Neuronal stem cell (in vitro differentiated cells): ENCODE data around the gene MTAP.

ENCODE experiments used
- DNase-seq: peaks from one replicate; pipeline ENCODE4 v3.0.0-alpha.2; 2013; ENCODE audit warnings: low spot score
- H2AFZ ChIP-seq: one replicate; pipeline ENCODE4 v1.6.1; 2013; ENCODE audit warnings: mild to moderate bottlenecking, low read length, inconsistent platforms
- H2AK5ac ChIP-seq: 2 replicates; pipeline ENCODE4 v1.6.1; 2013; ENCODE audit warnings: low read depth, mild to moderate bottlenecking, inconsistent platforms, low read length, moderate library complexity, mixed read lengths
- H2BK120ac ChIP-seq: 2 replicates; pipeline ENCODE4 v1.6.1; 2013; ENCODE audit warnings: low read depth, mild to moderate bottlenecking, inconsistent platforms, low read length, moderate library complexity, mixed read lengths
- H2BK12ac ChIP-seq: one replicate; pipeline ENCODE4 v1.6.1; 2013; ENCODE audit warnings: low read length, inconsistent platforms
- H2BK15ac ChIP-seq: 2 replicates; pipeline ENCODE4 v1.6.1; 2013; ENCODE audit warnings: mild to moderate bottlenecking, low read length, inconsistent platforms, mixed read lengths
- H2BK5ac ChIP-seq: one replicate; pipeline ENCODE4 v1.6.1; 2013; ENCODE audit warnings: inconsistent platforms, mild to moderate bottlenecking, low read length, moderate library complexity
- H3K14ac ChIP-seq: one replicate; pipeline ENCODE4 v1.6.1; 2013; ENCODE audit warnings: low read length, inconsistent platforms
- H3K18ac ChIP-seq: 2 replicates; pipeline ENCODE4 v1.6.1; 2013; ENCODE audit warnings: low read length, inconsistent platforms
- H3K23ac ChIP-seq: 2 replicates; pipeline ENCODE4 v1.6.1; 2013; ENCODE audit warnings: low read depth, mild to moderate bottlenecking, mixed read lengths, low read length, inconsistent platforms; ENCODE audit not compliant: poor library complexity
- H3K27ac ChIP-seq: replicated peaks from 3 replicates; pipeline ENCODE4 v1.5.1; 2013; ENCODE audit warnings: low read length, inconsistent platforms
- H3K27me3 ChIP-seq, 3 experiments: 2 replicates each; pipeline ENCODE4 v1.6.1; 2013; ENCODE audit warnings: low read length in 3 of 3, mild to moderate bottlenecking in 2 of 3, inconsistent platforms in 1 of 3, low read depth in 1 of 3, mixed read lengths in 1 of 3, moderate library complexity in 1 of 3; ENCODE audit not compliant: control insufficient read depth in 3 of 3, insufficient read depth in 3 of 3
- H3K36me3 ChIP-seq, 2 donors: replicated peaks in 1 of 2; 2 replicates each; pipeline ENCODE4 v1.6.1; 2013; ENCODE audit warnings: low read length in 2 of 2; ENCODE audit not compliant: control insufficient read depth in 2 of 2, insufficient read depth in 2 of 2
- H3K4ac ChIP-seq: 2 replicates; pipeline ENCODE4 v1.6.1; 2013; ENCODE audit warnings: inconsistent platforms, mild to moderate bottlenecking, low read length, moderate library complexity
- H3K4me1 ChIP-seq, 2 donors: 1 replicate in 1 of 2; 2 replicates in 1 of 2; pipeline ENCODE4 v1.6.1; 2013; ENCODE audit warnings: low read length in 2 of 2, low read depth in 1 of 2; ENCODE audit not compliant: control insufficient read depth in 2 of 2, insufficient read depth in 1 of 2
- H3K4me2 ChIP-seq: one replicate; pipeline ENCODE4 v1.6.1; 2013; ENCODE audit warnings: mild to moderate bottlenecking, low read length, inconsistent platforms; ENCODE audit not compliant: insufficient read depth, poor library complexity, severe bottlenecking
- H3K4me3 ChIP-seq, 2 donors: 2 replicates each; pipeline ENCODE4 v1.5.1; 2013; ENCODE audit warnings: low read length in 2 of 2, mild to moderate bottlenecking in 2 of 2, inconsistent platforms in 1 of 2, moderate library complexity in 1 of 2
- H3K79me1 ChIP-seq: one replicate; pipeline ENCODE4 v1.6.1; 2013; ENCODE audit warnings: low read depth, mild to moderate bottlenecking, inconsistent platforms, low read length, moderate library complexity
- H3K9ac ChIP-seq: one replicate; pipeline ENCODE4 v1.6.1; 2013; ENCODE audit warnings: mild to moderate bottlenecking, low read depth, low read length, inconsistent platforms; ENCODE audit not compliant: poor library complexity
- H3K9me3 ChIP-seq, 2 donors: replicated peaks in 1 of 2; 2 replicates each; pipeline versions ENCODE3 to v1.6.1; 2013; ENCODE audit warnings: low read length in 2 of 2, mild to moderate bottlenecking in 2 of 2, inconsistent platforms in 1 of 2, low read depth in 1 of 2, mixed read lengths in 1 of 2, moderate library complexity in 1 of 2; ENCODE audit not compliant: control insufficient read depth in 2 of 2, insufficient read depth in 1 of 2
- H4K8ac ChIP-seq: one replicate; pipeline ENCODE4 v1.6.1; 2013; ENCODE audit warnings: low read depth, mild to moderate bottlenecking, inconsistent platforms, low read length, moderate library complexity
- H4K91ac ChIP-seq: one replicate; pipeline ENCODE4 v1.6.1; 2013; ENCODE audit warnings: low read length, low read depth, mild to moderate bottlenecking, inconsistent platforms; ENCODE audit not compliant: poor library complexity
- WGBS, 2 donors: extraction: QIAGEN DNeasy Blood & Tissue Kit; methylation state at CpG; one replicate each; pipeline ENCODE4 v1.1.7; 2013; ENCODE audit warnings: missing lambda C conversion rate in 2 of 2, mixed read lengths in 1 of 2; ENCODE audit not compliant: insufficient read length in 2 of 2, insufficient replicate concordance in 1 of 2; ENCODE audit errors: extremely low coverage in 2 of 2; 5-methylcytosine and 5-hydroxymethylcytosine counted together

Gene MTAP

DNA sequence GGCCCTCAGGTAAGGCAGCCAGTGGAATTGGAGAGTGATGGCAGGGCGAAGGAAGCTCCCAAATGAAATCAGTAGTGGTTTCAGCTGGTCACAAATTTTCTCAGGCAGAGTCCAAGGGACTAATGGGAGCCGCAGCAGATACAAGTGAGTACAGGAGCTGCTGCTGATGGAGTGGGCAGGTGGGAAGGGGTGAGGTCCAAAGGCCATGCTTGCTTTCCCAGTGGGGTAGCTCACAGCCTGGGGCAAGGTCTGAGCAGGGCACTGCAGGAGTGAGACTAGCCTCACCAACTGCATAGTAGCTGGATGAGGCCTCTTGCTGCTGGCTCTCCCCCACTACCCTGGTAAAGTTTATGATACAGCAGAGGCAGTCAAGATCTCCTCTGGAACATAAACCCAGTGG lies 38.2 kb downstream of the MTAP start:
- Histone ChIP-seq H2AK5ac (no peak overlapping the region), H3K4me3 (peak overlapping the region in 1 of 2 donors; percentile 40), H4K91ac (no peak overlapping the region), H3K27me3 (no peaks in the 10 kb centered on the region), H4K8ac (no peak overlapping the region), H3K4me2 (no peak overlapping the region), H3K14ac (no peak overlapping the region), H2BK120ac (no peak overlapping the region), H3K9ac (no peak overlapping the region), H3K23ac (no peak overlapping the region), H3K79me1 (no peaks in the 10 kb centered on the region), H2BK15ac (no peak overlapping the region), H3K36me3 (peaks cover 29 to 88% of the 10 kb centered on the region in 2 donors), H3K4ac (no peak overlapping the region), H3K9me3 (peaks cover 12 to 72% of the 10 kb centered on the region in 2 donors), H2BK12ac (no peak overlapping the region), H3K4me1 (no peaks in the 10 kb centered on the region), H3K18ac (no peak overlapping the region), H2AFZ (no peak overlapping the region), H3K27ac (no peak overlapping the region), H2BK5ac (no peak overlapping the region)
- no peak for DNase-seq
- WGBS, 2 donors, result no CpG with 5 or more reads among the region's 2 CpGs

DNA sequence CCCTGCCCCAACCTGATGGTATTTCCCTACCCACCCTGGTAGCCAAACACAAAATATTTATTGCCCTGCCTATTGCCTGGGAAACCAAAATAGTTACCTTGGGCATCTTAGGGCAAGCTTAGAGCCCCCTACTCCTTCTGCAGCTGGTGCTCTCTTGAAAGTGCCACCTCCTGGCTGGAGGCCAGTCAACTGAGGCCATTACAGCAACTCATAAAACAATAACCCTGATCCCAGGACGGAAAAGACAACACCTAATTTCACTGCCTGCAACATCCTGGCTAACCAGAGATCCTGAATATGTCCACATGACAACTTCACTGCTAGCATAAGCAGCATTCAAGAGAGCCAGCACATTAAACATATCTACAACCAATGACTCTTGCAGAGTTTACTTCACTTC lies 38.7 kb downstream of the MTAP start:
- H3K36me3 ChIP-seq, result peaks cover 29 to 88% of the 10 kb centered on the region in 2 donors
- H2BK120ac ChIP-seq, result no peak overlapping the region
- H3K27ac ChIP-seq, result no peak overlapping the region
- DNase-seq, result no peak
- H3K14ac ChIP-seq, result no peak overlapping the region
- H3K79me1 ChIP-seq, result no peaks in the 10 kb centered on the region
- WGBS, 2 donors, result no CpG with 5 or more reads among the region's 1 CpG
- H2BK5ac ChIP-seq, result no peak overlapping the region
- H2AFZ ChIP-seq, result no peak overlapping the region
- H2AK5ac ChIP-seq, result no peak overlapping the region
- no peak overlapping the region for H4K91ac ChIP-seq
- no peaks in the 10 kb centered on the region for H3K4me1 ChIP-seq
- H3K23ac ChIP-seq, result no peak overlapping the region
- no peak overlapping the region for H4K8ac ChIP-seq
- no peak overlapping the region for H3K18ac ChIP-seq
- H2BK12ac ChIP-seq, result no peak overlapping the region
- H3K4ac ChIP-seq, result no peak overlapping the region
- no peak overlapping the region for H2BK15ac ChIP-seq
- H3K27me3 ChIP-seq, result no peaks in the 10 kb centered on the region
- H3K4me2 ChIP-seq, result no peak overlapping the region
- no peak overlapping the region for H3K9ac ChIP-seq
- peaks cover 12 to 77% of the 10 kb centered on the region in 2 donors for H3K9me3 ChIP-seq
- H3K4me3 ChIP-seq, result no peak overlapping the region

DNA sequence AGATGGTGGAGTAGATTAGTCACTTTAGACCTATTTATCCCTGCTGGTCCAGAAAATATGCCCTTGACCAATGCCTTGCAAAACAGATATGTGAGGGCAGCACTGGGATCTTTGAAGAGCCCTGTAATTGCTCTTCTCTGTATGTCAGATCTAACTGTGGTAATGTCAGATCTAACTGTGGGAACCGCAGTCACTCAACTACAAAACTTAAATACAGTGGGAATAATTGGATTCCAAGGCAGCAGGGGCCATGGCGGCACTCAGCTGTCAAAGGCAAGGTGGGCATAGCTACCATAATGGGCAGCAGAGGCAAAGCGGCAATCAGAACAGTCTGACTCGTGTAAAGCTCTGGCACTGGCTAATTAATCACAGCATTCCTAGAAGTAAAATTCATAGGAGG lies 46.2 kb downstream of the MTAP start:
- H2BK12ac ChIP-seq, result no peak overlapping the region

DNA sequence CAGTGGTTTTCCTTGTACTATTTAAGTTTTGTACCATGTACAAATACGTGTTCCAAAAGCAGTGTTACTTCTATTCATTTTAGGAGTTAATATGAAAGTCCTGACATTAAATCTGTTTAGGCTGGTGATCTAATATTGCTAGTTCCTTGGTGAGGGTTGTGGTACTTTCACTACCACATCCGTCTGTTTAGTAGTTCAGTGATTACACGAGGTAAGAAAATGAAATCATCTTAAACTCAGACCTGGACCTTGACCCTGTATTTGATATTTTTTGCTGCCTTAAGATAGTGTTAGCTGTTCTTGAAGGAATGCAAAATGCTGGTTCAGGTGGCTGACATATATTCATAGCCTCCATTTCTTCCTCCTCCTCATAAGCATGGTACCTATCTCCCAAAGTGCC lies 50.3 kb downstream of the MTAP start:
- no peak overlapping the region for H3K18ac ChIP-seq
- no peak overlapping the region for H2AK5ac ChIP-seq
- no peak overlapping the region for H3K9ac ChIP-seq
- H3K36me3 ChIP-seq, result peaks cover 20 to 99% of the 10 kb centered on the region in 2 donors
- no peaks in the 10 kb centered on the region for H3K27me3 ChIP-seq
- no peaks in the 10 kb centered on the region for H3K79me1 ChIP-seq
- H3K14ac ChIP-seq, result no peak overlapping the region
- H3K4me3 ChIP-seq, result no peak overlapping the region
- no peak overlapping the region for H4K8ac ChIP-seq
- no peak overlapping the region for H2BK12ac ChIP-seq
- no peak overlapping the region for H2BK5ac ChIP-seq
- H4K91ac ChIP-seq, result no peak overlapping the region
- WGBS, 2 donors, result no CpG with 5 or more reads among the region's 3 CpGs
- no peak for DNase-seq
- H3K23ac ChIP-seq, result no peak overlapping the region
- H2BK120ac ChIP-seq, result no peak overlapping the region
- no peaks in the 10 kb centered on the region for H3K4me1 ChIP-seq
- no peak overlapping the region for H3K27ac ChIP-seq
- H2BK15ac ChIP-seq, result no peak overlapping the region
- no peak overlapping the region for H3K4me2 ChIP-seq
- H3K4ac ChIP-seq, result no peak overlapping the region
- H2AFZ ChIP-seq, result no peak overlapping the region
- peaks cover 5 to 15% of the 10 kb centered on the region in 2 donors for H3K9me3 ChIP-seq

More for the DNA sequence above, 46.2 kb downstream of the MTAP start:
- no peak overlapping the region for H4K91ac ChIP-seq
- H3K23ac ChIP-seq, result no peak overlapping the region
- no peaks in the 10 kb centered on the region for H3K27me3 ChIP-seq
- DNase-seq, result no peak
- no peak overlapping the region for H2AFZ ChIP-seq
- H3K4ac ChIP-seq, result no peak overlapping the region
- no CpG with 5 or more reads among the region's 4 CpGs for WGBS, 2 donors
- peaks cover 5 to 51% of the 10 kb centered on the region in 2 donors for H3K9me3 ChIP-seq
- no peak overlapping the region for H3K4me2 ChIP-seq
- no peak overlapping the region for H2BK5ac ChIP-seq
- H4K8ac ChIP-seq, result no peak overlapping the region
- H2BK15ac ChIP-seq, result no peak overlapping the region
- no peaks in the 10 kb centered on the region for H3K4me1 ChIP-seq
- no peak overlapping the region for H3K27ac ChIP-seq
- no peak overlapping the region for H3K9ac ChIP-seq
- H2BK120ac ChIP-seq, result no peak overlapping the region
- no peak overlapping the region for H3K4me3 ChIP-seq
- H3K18ac ChIP-seq, result no peak overlapping the region
- H3K79me1 ChIP-seq, result no peaks in the 10 kb centered on the region
- no peak overlapping the region for H2AK5ac ChIP-seq
- peaks cover 13 to 89% of the 10 kb centered on the region in 2 donors for H3K36me3 ChIP-seq
- H3K14ac ChIP-seq, result no peak overlapping the region
